ELF-1 (cell line): ENCODE measurements around the gene PDE4C.

ENCODE experiments used
- DNase-seq: peaks from one replicate; pipeline ENCODE4 v3.0.0-alpha.2; 2016; ENCODE audit warnings: low read depth, low spot score

Gene PDE4C

GRCh38 chr19:18198374-18198773 lies 27.9 kb downstream of the PDE4C start:
- DNase-seq: no peak

- no peak for DNase-seq
These were observed 28.3 kb downstream of the PDE4C start for GRCh38 chr19:18197941-18198340.

- DNase-seq: no peak
These were observed 28.9 kb downstream of the PDE4C start for GRCh38 chr19:18197306-18197705.

DNA sequence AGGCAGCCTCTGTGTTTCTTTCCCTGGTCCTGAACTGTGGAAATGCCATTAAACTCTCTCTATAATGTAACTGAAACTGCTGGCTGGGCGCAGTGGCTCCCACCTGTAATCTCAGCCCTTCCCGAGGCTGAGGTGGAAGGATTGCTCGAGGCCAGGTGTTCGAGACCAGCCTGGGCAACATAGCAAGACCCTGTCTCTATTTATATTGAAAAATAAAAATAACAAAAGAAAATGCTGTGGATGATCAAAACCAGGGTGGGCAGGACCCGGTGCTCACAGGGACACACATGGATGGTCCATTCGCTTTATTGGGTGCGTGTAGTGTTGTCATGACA lies 29.8 kb downstream of the PDE4C start:
- DNase-seq: no peak

- peak; percentile 60 for DNase-seq
These were observed 31.5 kb downstream of the PDE4C start for GRCh38 chr19:18194554-18195238.

- no peak for DNase-seq
These were observed 32.1 kb downstream of the PDE4C start for GRCh38 chr19:18194181-18194530.

GRCh38 chr19:18193388-18194180 lies 32.7 kb downstream of the PDE4C start:
- DNase-seq: peak; percentile 30

DNA sequence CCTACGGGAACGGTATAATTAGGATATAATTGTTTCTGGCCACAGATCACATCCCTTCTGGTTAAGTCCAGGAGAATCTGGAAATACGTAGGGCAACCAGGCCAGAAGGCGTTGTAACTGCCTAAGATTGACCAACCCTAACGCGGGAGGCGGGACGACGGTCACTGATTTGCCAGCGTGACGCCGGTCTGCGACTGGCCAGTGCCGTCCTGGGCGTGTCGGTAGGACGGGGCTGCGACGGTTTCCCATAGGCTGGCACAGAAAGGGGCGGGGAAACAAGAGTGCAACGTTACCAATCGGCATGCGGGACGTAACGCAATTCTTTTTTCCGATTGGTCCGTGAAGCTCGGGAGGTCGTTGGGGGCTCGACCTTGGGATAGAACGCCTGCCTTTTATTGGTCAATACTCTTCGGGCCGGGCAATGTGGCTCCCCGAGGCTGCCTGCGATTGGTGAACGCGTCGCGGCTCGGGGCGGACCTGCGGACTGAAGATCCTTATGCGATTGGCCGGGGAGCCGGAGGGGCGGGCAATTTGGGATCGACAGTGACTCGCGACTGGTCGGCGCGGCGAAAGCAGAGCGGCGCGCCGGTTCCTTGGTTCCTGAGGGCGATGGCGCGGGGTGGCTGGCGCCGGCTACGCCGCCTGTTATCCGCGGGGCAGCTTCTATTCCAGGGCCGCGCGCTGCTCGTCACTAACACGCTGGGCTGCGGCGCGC lies 33.4 kb downstream of the PDE4C start, which contains the start of gene MPV17L2:
Gene MPV17L2 (plus strand): TSS at position 546 of the 715 bp plus-strand sequence. CDS start 64 bp downstream, at position 610.
- peak; percentile 100 for DNase-seq

GRCh38 chr19:18191640-18192062 lies 34.6 kb downstream of the PDE4C start:
- DNase-seq: peak; percentile 69

GRCh38 chr19:18190278-18190677 lies 36.0 kb downstream of the PDE4C start:
- no peak for DNase-seq

GRCh38 chr19:18185538-18185937 lies 40.7 kb downstream of the PDE4C start:
- peak; percentile 67 for DNase-seq

GRCh38 chr19:18183529-18183928 lies 42.7 kb downstream of the PDE4C start:
- no peak for DNase-seq

DNA sequence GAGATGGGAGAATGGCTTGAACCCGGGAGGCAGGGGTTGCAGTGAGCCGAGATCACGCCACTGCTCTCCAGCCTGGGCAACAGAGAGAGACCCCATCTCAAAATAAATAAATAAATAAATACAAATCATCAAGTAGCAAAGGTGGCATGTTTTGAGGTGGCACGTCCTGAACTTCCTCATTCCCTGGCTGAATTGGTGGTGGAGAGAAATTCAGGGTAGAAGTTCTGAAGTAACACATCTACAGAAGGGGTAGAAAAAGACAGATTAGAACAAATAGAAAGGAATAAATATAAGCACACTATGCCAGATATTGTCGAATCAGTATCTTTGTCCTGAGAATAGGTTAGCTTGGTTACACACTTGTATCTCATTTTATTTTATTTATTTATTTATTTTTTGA lies 46.3 kb downstream of the PDE4C start:
- DNase-seq: no peak

- no peak for DNase-seq
These were observed 49.6 kb downstream of the PDE4C start for GRCh38 chr19:18176367-18177310.

DNA sequence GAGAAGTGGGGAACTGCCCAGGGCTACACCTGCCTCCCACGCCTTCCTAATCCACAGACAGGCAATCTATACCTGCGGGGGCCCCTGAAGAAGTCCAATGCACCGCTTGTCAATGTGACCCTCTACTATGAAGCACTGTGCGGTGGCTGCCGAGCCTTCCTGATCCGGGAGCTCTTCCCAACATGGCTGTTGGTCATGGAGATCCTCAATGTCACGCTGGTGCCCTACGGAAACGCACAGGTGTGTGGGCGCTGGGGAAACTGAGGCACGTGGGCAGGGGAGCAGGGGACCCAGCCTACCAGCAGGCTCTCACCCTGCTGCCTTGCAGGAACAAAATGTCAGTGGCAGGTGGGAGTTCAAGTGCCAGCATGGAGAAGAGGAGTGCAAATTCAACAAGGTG lies 51.3 kb downstream of the PDE4C start:
- no peak for DNase-seq
